Mesothelial cell of epicardium (in vitro differentiated cells): Measurements from ENCODE around the gene SPOCD1. TPM values are rescaled to one million over a fixed set of nuclear protein-coding genes. Genes with fewer than 3 reads are reported as not detected.

Experiments
- DNase-seq, 2 experiments: peaks; one replicate each; pipeline ENCODE4 v3.0.0; 2021; ENCODE audit warnings: low spot score in 2 of 2; ENCODE audit not compliant: unreplicated experiment in 2 of 2
- H3K27ac Mint-ChIP-seq: 2 replicates; pipeline ENCODE4 v1.8.0; 2021; ENCODE audit warnings: mixed read lengths
- H3K27me3 Mint-ChIP-seq: 2 replicates; pipeline ENCODE4 v1.8.0; 2021; ENCODE audit warnings: low read depth, mixed read lengths
- H3K36me3 Mint-ChIP-seq: 2 replicates; pipeline ENCODE4 v1.8.0; 2021; ENCODE audit warnings: mixed read lengths
- H3K4me1 Mint-ChIP-seq: 2 replicates; pipeline ENCODE4 v1.8.0; 2021; ENCODE audit warnings: mixed read lengths
- H3K4me3 Mint-ChIP-seq: 2 replicates; pipeline ENCODE4 v1.8.0; 2021; ENCODE audit warnings: mild to moderate bottlenecking, moderate library complexity, mixed read lengths
- H3K9me3 Mint-ChIP-seq: 2 replicates; pipeline ENCODE4 v1.8.0; 2021; ENCODE audit warnings: mixed read lengths
- CTCF ChIP-seq: fragments of 200-600 bp; sonication (generic); IDR thresholded peaks from one replicate; pipeline ENCODE4 v1.5.0; 2021; ENCODE audit warnings: antibody characterized with exemption; ENCODE audit not compliant: unreplicated experiment
- total RNA-seq: library from RNA; stranded (reverse); gene quantifications from 3 replicates; pipeline ENCODE4 v1.2.1, GENCODE V29; 2021

The SPOCD1 gene
- total RNA-seq, 1 donor from 2014 or later: 1.3 TPM

DNA sequence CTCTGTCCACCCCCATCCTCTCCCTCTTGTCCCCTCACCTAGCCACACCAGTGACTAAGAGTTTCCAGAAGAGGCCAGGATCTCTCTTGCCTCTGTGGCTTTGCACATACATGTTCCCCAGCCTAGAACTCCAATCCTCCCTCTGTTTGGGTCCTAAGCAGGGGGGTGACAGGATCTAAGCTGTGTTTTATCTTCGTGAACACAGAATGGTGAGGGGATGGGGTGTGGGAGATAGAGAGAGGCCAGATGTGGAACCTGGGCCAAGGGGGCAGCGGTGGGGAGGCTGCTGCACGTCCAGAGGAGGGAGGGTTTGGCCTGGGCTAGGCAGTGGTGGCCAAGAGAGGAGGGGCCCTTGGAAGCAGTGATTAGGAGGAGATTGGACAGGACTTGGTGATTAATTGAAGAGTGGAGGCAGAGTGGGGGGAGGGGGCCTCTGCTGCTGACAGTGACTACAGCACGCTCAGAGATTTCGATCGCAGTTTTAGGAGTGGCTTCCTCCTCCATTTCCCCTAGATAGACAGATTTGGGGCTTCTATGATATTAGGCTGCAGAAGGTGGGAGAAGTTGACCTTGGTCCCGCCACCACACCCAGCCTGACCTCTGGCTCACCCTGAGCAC is 34.6 kb downstream of the SPOCD1 start:
- no peak overlapping the region for H3K4me3 Mint-ChIP-seq
- H3K27ac Mint-ChIP-seq: peak overlapping the region; percentile 57
- no peaks in the 10 kb centered on the region for H3K9me3 Mint-ChIP-seq
- H3K36me3 Mint-ChIP-seq: no peaks in the 10 kb centered on the region
- no peak for TF ChIP-seq CTCF
- no peak for DNase-seq
- peaks cover 14% of the 10 kb centered on the region for H3K27me3 Mint-ChIP-seq
- peaks cover 26% of the 10 kb centered on the region for H3K4me1 Mint-ChIP-seq

DNA sequence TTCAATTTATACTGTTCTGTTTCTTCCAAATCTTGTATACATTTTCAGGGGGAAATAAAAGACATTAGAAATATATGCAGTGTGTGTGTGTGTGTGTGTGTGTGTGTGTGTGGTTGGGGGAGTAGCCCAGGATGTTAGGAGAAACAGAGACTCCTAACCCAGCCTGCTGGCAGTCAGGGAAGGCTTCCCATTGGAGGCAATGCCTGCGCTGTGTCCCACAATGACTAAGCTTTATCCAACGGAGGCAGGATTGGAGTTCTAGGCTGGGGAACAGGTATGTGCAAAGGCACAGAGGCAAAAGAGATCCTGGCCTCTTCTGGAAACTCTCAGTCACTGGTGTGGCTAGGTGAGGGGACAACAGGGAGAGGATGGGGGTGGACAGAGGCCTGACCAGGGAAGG is 35.2 kb downstream of the SPOCD1 start:
- no peak for DNase-seq
- Mint-ChIP-seq H3K27ac (no peak overlapping the region), H3K36me3 (no peaks in the 10 kb centered on the region), H3K27me3 (peaks cover 19% of the 10 kb centered on the region), H3K4me1 (peaks cover 26% of the 10 kb centered on the region), H3K9me3 (no peaks in the 10 kb centered on the region), H3K4me3 (no peak overlapping the region)
- no peak for TF ChIP-seq CTCF

DNA sequence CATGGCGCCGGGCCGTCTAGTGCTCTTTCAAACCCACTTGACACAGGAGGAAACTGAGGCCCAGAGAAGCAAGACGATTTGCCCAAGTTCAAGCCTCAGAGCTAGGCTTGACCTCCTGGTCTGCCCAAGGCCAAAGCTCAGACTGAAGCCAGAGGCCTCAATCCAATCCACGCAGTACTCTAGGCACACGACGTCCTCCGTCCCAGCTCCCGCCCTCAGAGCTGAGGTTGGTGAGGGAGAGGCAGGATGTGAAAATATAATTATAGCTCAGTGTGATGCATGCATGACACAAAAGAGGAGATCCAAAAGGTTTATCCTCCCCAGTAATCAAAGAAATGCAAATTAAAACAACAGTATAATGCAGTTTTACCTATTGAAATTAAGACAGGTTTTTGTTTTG is 36.1 kb downstream of the SPOCD1 start:
- no peaks in the 10 kb centered on the region for H3K36me3 Mint-ChIP-seq
- TF ChIP-seq CTCF: no peak
- no peaks in the 10 kb centered on the region for H3K9me3 Mint-ChIP-seq
- DNase-seq: no peak
- no peak overlapping the region for H3K4me3 Mint-ChIP-seq
- H3K4me1 Mint-ChIP-seq: peaks cover 26% of the 10 kb centered on the region
- H3K27me3 Mint-ChIP-seq: peaks cover 28% of the 10 kb centered on the region
- H3K27ac Mint-ChIP-seq: no peak overlapping the region

DNA sequence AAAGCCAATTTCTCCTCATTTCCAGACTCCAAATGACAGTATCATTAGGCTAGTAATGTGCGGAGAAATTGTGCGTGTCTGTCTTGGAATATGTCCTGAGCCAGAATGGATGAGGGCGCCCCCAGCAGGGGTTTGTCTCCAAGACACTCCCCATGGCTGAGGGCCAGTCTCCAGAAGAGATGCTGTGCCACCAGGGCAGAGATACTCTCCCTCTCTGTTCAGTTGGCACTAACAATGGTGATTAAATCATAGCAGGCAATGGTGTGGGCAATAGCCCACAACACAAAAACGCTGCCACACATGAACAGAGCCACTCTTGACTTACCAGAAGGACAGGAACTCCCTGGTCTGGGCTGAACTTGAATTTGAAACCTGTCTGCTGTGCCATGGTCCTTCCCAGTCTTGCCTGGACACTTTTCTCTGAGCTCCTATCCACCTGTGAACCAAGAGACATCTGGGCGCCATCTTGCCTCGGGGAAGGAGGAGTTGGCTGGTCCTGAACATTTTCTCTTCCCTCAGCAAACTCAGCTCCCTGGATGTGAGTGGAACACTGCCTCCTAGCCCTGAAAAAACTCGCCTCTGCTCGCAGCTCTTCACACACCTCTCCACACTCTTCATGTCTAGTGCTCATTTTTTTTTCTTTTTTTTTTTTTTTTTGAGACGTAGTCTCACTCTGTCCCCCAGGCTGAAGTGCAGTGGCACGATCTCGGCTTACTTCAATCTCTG is 36.9 kb downstream of the SPOCD1 start:
- no peaks in the 10 kb centered on the region for H3K9me3 Mint-ChIP-seq
- no peak overlapping the region for H3K27ac Mint-ChIP-seq
- no peaks in the 10 kb centered on the region for H3K36me3 Mint-ChIP-seq
- no peak for DNase-seq
- H3K4me3 Mint-ChIP-seq: no peak overlapping the region
- peaks cover 36% of the 10 kb centered on the region for H3K27me3 Mint-ChIP-seq
- TF ChIP-seq CTCF: no peak
- H3K4me1 Mint-ChIP-seq: peaks cover 26% of the 10 kb centered on the region

GRCh38 chr1:31776516-31776915 is 39.3 kb downstream of the SPOCD1 start:
- Mint-ChIP-seq H3K27ac (no peak overlapping the region), H3K9me3 (no peaks in the 10 kb centered on the region), H3K36me3 (no peaks in the 10 kb centered on the region), H3K27me3 (peaks cover 58% of the 10 kb centered on the region), H3K4me1 (peaks cover 18% of the 10 kb centered on the region), H3K4me3 (no peak overlapping the region)
- no peak for TF ChIP-seq CTCF
- DNase-seq: no peak
